Activated CD8-positive, alpha-beta memory T cell treated with anti-CD3 and anti-CD28 coated beads, Interleukin-2, amount 50 U/mL, for 48 hours (primary cell): Measurements from ENCODE around the gene AFDN.

Source experiments
- DNase-seq: peaks from one replicate; pipeline ENCODE4 v3.0.0-alpha.2; 2020

The AFDN gene

DNA sequence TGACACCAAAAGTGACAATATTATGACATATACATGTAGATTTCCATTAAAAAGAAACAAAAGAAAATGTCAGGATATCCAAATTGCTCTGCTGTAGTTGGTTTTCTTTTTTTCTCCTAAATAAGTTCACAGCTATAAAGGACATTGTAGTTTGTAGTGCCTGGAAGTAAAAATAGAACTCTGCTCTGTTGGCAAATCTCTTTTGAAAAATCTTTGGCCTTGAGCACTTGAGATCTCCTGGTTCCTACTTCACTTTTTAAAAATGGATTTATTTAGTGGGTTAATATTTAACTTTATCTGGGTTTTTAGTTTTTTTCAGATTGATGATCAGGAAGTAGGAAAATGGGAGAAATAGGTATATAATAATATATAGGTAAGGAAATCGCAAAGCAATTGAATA lies 52.9 kb downstream of the AFDN start:
- DNase-seq = no peak

DNA sequence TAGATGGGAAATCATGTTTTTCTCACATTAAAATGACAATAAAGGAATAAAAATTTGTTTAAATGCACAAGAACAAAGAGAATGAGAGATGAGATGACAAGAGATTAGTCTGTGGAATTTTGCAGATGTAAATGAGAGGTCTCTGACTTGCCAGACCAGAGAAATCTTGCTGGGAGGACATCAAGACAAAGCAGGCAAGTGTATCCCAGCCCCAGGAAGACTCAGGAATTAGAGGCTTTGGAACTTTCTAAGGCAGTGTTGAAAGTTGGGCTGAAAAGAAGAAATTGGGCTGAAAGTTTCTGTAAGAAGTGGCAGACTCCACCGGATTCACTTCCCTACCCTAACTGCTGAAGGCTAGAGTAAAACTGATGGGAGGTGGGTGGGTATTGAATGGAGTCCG lies 54.6 kb downstream of the AFDN start:
- DNase-seq = no peak

DNA sequence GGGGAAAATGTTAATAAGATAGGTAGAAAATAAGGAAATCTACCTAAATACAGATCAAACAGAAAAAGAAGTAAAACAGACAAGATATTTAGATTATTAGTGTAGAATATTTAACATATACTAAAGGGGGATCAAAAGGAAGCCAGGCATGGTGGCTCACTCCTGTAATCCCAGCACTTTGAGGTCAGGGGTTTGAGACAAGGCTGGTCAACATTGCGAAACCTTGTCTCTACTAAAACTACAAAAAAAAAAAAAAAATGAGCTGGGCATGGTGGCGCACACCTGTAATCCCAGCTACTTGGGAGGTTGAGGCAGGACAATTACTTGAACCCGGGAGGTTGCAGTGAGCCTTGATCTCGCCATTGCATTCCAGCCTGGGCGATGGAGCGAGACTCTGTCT lies 55.5 kb downstream of the AFDN start:
- DNase-seq = no peak

- no peak for DNase-seq
Measured at GRCh38 chr6:167888098-167888497, 61.4 kb downstream of the AFDN start.

- no peak for DNase-seq
Measured at GRCh38 chr6:167892835-167893815, 66.4 kb downstream of the AFDN start.

DNA sequence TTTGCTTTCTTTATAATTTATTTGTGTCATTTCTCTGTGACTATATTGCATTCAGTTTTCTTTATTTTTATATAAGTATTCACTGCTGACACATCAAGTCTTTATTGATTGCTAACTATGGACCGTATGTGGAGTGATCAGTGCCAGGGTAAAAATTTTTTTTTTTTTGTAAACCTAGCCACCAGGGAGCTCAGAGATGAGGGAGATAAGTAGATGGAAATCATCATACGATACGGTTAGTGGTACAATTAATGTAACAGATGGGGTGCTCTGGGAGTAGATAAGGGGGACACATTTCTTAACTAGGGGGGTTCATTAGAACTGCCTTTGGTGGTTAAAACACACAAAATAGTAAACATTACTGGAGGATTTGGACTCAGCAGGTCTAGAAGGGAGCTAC lies 68.3 kb downstream of the AFDN start:
- no peak for DNase-seq

DNA sequence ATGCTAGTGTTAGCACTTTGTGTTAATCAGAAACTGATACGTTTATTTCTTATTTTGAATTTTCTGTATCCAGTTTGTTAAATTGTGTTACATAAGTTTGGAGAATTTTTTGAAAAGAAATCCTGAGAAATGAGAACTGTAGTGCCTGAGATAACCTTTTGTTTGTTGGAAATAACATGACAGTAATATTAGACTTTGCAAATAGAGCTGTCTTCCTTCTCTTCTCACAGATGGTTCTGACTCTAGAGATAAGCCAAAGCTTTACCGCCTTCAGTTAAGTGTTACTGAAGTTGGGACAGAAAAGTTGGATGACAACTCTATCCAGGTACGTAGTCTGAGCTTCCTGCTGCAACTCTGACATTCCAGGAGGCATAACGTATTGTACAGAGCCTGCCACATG lies 69.9 kb downstream of the AFDN start:
- no peak for DNase-seq

DNA sequence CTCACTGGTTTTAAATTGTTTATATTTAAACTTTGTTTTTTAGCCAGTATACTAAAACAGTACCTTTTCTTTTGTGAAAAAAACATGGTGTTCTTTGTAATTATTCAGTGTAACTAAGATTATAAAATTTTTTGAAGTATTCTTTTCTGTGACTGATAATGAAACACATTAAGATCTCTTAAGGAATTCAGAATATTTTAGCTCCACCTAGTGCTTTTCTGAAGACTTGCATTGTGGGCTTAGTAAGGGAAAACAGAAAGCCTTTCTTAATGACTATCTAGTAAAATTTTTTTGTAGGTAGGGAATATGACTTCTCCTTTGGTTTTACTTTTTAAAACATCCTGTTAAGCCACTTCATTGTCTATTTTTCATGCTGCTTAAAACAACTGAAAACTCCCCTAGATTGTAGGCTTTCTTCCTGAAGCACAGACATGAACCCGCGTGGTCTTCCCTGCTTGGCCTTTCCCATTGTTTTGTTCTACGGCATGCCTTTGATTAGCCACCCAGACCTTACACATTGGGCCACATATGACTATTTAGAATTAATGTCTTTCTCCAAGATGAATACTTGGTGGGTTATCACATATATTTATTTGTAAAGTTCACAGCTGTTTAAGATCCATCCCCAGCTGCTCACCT lies 72.1 kb downstream of the AFDN start:
- no peak for DNase-seq

DNA sequence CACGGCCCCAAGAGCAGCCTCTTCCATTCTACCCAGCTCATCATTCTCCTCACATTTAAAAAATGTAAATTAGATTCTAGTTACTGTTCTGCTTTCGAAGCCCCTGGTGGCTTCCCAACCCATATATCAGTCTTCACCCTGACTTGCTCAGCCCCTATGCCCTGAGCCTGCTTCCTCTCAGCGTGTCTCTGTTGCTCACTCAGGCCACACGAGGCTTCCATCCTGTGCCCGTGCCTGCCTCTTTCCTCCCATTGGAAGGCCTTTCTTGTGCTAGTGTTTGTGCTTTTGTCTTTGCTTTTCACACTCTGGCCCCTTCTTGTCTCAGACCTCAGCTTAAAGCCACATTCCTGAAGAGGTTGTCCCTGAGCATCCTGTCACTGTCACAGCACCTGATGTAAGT lies 78.1 kb downstream of the AFDN start:
- DNase-seq = no peak

DNA sequence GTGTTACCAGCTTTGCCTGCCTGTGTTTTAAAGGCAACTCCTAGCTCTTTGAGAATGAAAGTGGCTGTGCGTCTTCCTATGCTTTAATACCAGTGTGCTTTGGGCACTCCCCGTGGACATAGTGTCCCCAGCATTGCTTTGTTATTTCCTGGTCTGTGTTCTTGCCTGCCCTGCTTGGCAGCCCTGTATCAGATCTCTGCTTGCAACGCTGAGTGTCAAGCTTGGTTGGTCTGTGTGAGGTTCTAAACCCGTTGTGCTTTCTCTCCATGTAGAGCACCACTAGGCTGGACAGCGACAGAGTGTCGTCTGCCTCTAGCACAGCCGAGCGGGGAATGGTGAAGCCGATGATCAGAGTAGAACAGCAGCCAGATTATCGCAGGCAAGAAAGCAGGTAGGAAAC lies 80.2 kb downstream of the AFDN start:
- DNase-seq = no peak

- no peak for DNase-seq
Measured at GRCh38 chr6:167907837-167908681, 81.3 kb downstream of the AFDN start.

DNA sequence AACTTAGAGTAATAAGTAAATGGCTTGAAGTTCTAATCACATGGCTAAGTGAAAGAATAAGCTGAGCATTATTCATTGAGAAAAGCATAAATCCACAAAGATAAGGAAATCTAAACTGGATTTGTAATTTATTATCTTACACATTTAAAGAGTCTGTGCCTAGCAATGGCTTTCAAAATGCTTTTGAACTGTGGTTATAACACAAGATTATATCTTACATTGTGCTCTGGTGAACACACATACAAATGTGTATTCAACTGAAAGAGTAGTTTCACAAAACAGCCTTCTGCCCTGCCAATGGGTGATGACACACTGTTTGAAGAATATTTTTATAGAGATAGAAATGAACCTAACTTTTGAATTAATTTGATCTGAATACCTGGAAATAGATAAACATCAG lies 83.3 kb downstream of the AFDN start:
- DNase-seq = no peak

DNA sequence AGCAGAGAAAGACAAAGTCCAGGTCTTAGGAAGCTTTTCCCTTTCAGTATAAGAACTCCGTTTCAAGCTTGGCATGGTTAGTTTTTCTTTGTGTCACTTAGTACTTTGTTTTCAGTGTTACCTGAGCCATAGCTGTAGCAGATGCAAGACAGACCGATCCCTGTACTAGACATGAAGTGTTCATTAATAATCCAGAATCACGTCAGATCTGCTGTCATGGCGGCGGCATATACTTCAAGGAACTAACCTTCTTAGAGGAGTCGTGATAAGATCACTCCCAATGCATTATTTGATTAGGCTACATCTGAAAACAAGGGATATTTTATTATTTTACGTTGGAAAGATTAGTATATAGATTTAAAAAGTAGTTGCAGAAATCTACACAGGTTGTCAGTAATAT lies 83.9 kb downstream of the AFDN start:
- no peak for DNase-seq

DNA sequence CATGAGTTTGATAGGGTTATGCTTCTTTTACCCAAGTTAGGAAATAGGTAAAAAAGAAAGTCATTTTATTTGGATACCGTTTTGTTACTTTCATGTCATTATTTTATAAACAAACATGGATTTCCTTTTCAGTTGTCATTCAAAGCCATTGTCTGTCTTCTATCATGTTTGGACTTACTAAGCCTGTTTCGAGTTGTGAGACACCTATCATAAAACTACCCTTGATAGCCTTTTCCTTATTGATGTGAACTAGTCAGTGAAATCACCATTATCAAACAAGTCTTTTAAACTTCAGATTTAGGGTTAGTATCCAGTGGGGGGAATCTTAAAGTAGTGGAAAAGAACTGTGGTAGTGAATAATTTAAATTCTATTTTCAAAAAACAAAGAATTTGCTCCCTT lies 85.8 kb downstream of the AFDN start:
- no peak for DNase-seq

DNA sequence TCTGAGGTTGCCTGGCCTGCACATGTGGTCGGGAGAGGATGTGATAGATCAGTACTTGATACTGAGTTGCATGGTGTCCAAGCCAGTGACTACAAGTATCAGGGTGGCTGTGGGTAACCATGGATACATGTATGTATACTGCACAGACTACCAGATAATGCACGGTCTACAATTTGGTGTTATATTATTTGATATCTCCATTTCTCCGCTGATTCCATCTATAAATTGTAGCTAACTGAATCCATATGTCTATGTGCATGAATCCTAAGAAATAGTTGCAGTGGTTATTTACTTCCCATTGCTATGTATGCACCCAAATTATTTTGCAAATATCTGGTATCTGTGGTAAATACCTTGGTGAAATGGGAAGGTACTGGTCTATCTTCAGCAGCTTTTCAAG lies 87.0 kb downstream of the AFDN start:
- DNase-seq = no peak

DNA sequence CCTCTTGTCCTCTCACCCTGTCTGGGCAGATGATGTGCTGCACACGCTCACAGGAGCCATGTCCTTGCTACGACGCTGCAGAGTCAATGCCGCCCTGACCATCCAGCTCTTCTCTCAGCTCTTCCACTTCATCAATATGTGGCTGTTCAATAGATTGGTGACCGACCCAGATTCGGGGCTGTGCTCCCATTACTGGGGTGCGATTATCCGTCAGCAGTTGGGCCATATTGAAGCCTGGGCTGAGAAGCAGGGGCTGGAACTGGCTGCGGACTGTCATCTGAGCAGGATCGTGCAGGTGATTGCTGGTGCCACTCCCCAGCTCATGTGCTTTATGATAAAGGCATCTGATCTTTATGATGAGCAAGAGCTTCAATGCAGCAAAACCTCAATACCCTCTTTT lies 88.4 kb downstream of the AFDN start:
- no peak for DNase-seq

DNA sequence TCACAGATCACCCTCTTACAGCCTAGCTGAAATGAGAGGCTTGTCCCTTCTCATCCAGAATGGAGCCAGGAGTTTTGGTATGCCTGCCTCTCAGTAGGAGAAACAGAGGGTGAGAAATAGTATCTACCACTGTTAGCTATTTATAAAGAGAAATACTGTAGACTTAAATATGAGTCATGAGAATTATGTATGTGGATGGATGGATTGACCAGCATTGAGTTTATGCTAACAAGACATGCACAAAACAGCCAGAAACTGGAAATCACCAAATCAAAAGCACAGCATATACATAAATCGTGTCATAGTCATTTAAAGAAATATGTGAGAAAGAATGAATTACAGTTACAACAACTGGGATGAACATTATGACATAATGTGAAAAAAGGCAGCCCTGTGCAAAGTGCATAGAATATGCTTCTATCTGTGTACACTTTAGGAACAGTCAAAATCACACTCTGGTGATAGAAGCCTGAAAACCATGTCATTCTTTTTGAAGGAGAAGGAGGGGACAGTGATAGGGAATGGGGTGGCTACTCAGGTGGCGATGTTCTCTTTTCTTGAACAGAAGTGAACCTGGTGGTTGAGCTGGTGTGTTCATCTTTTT lies 90.9 kb downstream of the AFDN start:
- DNase-seq = no peak

- no peak for DNase-seq
Measured at GRCh38 chr6:167918548-167919278, 92.0 kb downstream of the AFDN start.

DNA sequence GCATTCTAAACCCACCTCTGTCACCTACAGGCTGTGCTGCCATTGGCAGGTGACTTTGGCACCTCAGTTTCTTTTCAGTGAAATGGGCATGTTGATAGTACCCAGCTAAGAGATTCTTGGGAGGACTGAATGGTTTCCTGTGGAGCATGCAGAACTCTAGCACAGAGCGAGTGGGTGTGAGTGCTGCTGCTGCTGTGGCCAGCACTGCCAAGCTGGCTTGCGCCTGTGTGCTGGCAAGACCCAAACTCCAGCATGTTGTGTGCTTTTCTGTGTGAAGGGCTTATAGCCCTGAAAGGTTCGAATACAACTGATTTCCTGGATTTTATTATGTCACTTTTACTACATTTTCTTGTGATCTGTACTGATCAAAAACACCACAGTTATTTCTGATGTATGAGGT lies 92.6 kb downstream of the AFDN start:
- no peak for DNase-seq

DNA sequence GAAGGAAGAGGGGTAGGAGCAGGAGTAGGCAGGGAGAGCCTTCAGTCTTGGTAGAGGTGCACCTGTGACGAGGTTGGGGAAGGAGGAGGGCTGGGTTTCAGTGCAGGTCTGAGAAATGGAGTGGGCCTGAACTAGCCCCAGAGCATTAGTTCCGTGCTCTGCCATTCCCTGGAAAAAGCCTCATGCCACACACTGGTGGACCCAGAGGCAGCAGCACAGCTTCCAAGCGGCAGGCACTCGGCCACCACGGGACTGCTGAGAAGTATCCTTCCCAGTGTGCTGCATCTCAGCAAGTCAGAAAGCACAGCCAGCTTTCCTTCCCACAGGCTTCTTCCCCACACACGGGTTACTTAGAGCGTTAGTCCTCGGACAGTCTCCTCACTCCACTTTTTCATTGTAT lies 93.5 kb downstream of the AFDN start:
- no peak for DNase-seq

DNA sequence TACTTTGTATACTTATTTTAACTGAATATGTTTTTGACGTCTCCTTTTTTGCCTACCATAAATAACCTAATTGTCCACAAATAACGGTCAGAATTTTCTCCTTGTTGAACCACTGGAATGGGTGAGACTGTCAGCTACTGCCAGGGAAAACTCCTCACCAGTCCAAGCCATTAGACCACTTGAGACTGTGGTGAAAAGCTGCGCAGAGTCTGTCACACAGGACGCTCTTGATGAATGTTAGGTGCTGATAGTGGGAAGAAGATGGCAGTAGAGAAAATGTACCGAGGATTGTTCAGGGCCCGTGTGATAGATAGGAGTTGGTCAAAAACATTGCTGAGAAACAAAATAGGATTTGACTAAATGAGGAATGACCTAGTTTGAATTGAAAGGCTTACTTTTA lies 95.1 kb downstream of the AFDN start:
- no peak for DNase-seq

DNA sequence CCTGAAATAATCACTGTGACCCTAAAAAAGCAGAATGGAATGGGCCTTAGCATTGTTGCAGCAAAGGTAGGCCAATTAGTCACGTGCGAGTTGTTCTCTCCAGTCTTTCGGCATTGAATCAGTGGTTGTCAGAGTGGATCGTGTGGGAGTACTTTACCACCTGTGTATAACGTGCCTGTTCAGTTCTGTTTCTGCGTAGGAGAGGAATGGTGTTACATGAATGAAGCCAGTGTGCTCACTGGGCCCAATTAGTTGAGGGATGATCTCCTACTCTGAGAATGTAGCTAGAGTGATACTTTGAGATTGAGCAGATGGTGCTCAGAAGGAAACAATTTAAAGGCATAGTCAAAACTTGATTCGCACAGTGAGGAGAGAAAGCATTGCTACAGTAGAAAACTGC lies 98.3 kb downstream of the AFDN start:
- DNase-seq = no peak
